Measurements from ENCODE around the gene RAB11FIP4. TPM values are rescaled to one million over a fixed set of nuclear protein-coding genes. Genes with fewer than 3 reads are reported as not detected.
A peak's percentile ranks its signal among the peaks of the same experiment; 100 is the strongest.

Gene RAB11FIP4
- total RNA-seq, 1 donor: 0.09 TPM

DNA sequence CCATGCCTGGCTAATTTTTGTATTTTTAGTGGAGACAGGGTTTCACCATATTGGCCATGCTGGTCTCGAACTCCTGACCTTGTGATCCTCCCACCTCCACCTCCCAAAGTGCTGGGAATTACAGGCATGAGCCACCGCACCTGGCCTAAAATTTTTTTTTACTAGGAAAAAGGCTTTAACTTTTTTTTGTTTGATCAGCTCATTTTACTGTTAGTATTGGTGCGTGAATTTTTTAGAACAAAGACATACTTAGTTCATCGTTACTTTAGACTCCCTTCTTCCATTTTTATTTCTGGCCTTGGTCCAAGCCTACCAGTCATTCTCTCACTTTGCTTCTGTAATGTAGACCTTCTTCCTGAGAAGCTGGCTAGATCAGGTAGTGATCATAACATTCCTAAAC, 25.4 kb upstream of the RAB11FIP4 start:
- H3K4me3 ChIP-seq (ENCODE audit: low read depth, low read length): no peak overlapping the region
- no peak for DNase-seq (ENCODE audit: low read depth)
- TF ChIP-seq, protein P1, sequence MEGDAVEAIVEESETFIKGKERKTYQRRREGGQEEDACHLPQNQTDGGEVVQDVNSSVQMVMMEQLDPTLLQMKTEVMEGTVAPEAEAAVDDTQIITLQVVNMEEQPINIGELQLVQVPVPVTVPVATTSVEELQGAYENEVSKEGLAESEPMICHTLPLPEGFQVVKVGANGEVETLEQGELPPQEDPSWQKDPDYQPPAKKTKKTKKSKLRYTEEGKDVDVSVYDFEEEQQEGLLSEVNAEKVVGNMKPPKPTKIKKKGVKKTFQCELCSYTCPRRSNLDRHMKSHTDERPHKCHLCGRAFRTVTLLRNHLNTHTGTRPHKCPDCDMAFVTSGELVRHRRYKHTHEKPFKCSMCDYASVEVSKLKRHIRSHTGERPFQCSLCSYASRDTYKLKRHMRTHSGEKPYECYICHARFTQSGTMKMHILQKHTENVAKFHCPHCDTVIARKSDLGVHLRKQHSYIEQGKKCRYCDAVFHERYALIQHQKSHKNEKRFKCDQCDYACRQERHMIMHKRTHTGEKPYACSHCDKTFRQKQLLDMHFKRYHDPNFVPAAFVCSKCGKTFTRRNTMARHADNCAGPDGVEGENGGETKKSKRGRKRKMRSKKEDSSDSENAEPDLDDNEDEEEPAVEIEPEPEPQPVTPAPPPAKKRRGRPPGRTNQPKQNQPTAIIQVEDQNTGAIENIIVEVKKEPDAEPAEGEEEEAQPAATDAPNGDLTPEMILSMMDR (IDR thresholded peaks at IDR 0.05; ENCODE audit: insufficient read depth, low read length): no peak

DNA sequence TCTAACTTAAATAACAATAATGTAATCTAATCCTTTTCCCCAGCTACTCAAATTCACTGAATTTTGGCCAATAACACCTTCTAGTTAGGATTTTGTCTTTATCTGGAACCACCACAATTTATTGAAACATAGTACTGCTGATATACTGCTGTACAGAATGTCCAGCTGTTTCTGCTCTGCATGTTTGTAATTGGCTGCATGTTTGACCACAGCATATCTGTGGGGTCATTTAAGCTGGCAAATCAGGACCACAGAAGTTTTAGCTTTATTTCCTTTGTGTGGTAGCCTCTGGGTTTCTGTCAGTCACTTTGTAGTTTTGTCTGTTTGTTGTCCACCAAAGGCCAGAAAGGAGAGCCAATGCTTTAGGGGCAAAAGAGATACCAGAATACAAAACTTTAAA, 22.2 kb upstream of the RAB11FIP4 start:
- TF ChIP-seq, protein P1 (IDR thresholded peaks at IDR 0.05; ENCODE audit: insufficient read depth, low read length): no peak
- DNase-seq (ENCODE audit: low read depth): peak; percentile 64
- no peak overlapping the region for H3K4me3 ChIP-seq (ENCODE audit: low read depth, low read length)

DNA sequence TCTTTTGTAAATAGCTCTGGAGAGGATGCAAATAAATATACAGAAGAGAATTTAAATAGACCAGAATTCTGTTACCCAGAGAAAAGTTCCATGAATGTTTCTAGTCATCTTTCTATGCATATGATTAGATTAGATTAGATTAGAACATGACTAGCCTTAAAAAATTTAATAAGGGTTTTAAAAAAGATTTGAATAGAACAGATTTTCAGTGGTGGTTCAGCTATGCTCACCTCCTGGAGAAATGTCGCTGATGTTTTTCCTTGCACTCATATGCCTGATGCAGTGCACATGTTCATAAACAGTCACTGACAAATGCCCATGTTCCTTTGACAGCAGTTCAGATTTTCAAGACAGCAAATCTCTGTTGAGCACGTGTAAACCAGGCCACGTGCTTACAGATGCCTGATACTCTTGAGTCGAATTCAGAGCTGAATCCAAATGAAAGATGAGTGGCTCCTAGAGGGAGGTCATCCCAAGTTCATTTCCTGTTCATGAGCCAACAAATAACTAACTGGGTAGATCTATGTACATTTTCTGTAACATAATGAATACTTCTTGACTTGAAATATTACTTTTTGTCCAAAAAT, 19.9 kb upstream of the RAB11FIP4 start:
- H3K4me3 ChIP-seq (ENCODE audit: low read depth, low read length): no peak overlapping the region
- TF ChIP-seq, protein P1 (IDR thresholded peaks at IDR 0.05; ENCODE audit: insufficient read depth, low read length): no peak
- DNase-seq (ENCODE audit: low read depth): peak; percentile 67

DNA sequence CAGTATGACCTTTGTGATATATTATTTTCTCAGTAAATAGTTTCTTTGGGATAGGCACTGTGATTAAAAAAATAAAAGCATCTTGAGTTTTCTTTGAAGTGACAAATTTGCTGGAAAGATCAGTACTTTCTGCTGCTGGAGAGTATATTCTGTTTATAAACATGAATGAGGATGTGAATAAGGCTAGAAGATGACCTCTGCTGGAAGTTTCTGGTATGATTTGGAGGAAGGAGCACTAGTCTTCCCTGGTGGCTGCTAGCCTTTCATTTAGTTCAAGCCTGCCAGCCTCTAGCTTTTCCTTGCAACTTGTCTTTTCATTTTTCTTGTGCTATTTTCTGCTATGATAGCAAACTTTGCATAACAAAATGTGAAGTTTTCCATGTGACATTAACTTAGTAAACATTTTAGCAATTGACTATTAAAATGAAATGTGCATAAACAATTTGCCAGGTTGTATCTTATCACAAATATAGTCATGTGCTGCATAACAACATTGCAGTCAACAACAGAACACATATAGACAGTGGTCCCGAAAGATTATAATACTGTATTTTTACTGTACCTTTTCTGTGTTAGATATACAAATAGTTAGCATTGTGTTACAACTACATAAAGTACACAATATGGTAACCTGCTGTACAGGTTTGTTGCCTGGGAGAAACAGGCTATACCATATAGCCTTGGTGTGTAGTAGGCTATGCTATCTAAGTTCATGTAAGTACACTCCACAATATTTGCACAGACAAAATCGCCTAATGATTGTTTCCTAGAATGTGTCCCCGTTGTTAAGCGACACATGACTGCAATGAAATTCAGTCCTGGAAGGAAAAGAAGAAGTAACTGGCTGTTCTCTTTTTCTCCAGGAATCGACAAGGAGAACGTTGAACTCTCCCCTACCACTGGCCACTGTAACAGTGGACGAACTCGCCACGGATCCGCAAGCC, 18.1 kb upstream of the RAB11FIP4 start:
- TF ChIP-seq, protein P1 (IDR thresholded peaks at IDR 0.05; ENCODE audit: insufficient read depth, low read length): peak; percentile 76
- H3K4me3 ChIP-seq (ENCODE audit: low read depth, low read length): no peak overlapping the region
- DNase-seq (ENCODE audit: low read depth): peak; percentile 85

DNA sequence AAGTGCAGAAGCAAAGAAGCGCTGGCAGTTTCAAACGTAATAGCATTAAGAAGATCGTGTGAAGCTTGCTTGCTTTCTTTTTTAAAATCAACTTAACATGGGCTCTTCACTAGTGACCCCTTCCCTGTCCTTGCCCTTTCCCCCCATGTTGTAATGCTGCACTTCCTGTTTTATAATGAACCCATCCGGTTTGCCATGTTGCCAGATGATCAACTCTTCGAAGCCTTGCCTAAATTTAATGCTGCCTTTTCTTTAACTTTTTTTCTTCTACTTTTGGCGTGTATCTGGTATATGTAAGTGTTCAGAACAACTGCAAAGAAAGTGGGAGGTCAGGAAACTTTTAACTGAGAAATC, 17.4 kb upstream of the RAB11FIP4 start:
- no peak for DNase-seq (ENCODE audit: low read depth)
- no peak overlapping the region for H3K4me3 ChIP-seq (ENCODE audit: low read depth, low read length)
- TF ChIP-seq, protein P1 (IDR thresholded peaks at IDR 0.05; ENCODE audit: insufficient read depth, low read length): no peak

DNA sequence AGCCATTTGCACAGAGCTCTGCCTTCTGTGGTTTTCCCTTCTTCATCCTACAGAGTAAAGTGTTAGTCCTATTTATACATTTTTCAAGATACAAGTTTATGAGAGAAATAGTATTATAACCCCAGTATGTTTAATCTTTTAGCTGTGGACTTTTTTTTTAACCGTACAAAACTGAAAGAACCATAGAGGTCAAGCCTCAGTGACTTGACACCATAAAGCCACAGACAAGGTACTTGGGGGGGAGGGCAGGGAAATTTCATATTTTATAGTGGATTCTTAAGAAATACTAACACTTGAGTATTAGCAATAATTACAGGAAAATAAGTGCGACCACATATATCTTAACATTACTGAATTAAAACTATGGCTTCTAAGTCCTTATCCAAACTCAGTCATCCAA, 17.0 kb upstream of the RAB11FIP4 start:
- TF ChIP-seq, protein P1 (IDR thresholded peaks at IDR 0.05; ENCODE audit: insufficient read depth, low read length): no peak
- no peak overlapping the region for H3K4me3 ChIP-seq (ENCODE audit: low read depth, low read length)
- DNase-seq (ENCODE audit: low read depth): no peak

All from fibroblast of the aortic adventitia (primary cell).